SK-N-SH (cell line): ENCODE measurements around the gene CELF5. TPM values are rescaled to one million over a fixed set of nuclear protein-coding genes. Genes with fewer than 3 reads are reported as not detected.
"Not testable (repeated sequence)": the region's sequence is repeated elsewhere in the genome, so short reads cannot be mapped to it uniquely, and the experiment has no call there.

ENCODE experiments used
- CTCF ChIA-PET: fragments of 300-600, 350-600 bp; formaldehyde crosslinking; extraction: SDS; loops from one replicate; lab custom pipeline; 2021; lab: Yijun Ruan, JAX
- POLR2A ChIA-PET: fragments of 350-600 bp; sonication (Branson Sonifier 250); formaldehyde crosslinking; extraction: SDS; loops from one replicate; lab custom pipeline; 2020; ENCODE audit warnings: antibody characterized with exemption, inconsistent platforms; lab: Yijun Ruan, JAX
- DNase-seq: peaks from one replicate; pipeline ENCODE4 v3.0.0; 2012
- H2AFZ ChIP-seq: fragments of 200-600 bp; sonication (generic); 2 replicates; pipeline ENCODE4 v1.8.1; 2016; ENCODE audit warnings: antibody characterized with exemption, mild to moderate bottlenecking, low read depth
- H3F3A ChIP-seq: fragments of 200-600 bp; sonication (generic); replicated peaks from 2 replicates; pipeline ENCODE3; 2016; ENCODE audit warnings: antibody characterized with exemption, mild to moderate bottlenecking; ENCODE audit not compliant: insufficient read depth
- H3K27ac ChIP-seq, 2 experiments: fragments of 200-500 bp in 1 of 2; fragments of 200-600 bp in 1 of 2; sonication (Bioruptor generic) in 1 of 2; sonication (generic), shearing (Covaris generic) in 1 of 2; 2 replicates each; pipeline versions ENCODE4 v1.5.1 to v1.6.1; 2014 to 2016; ENCODE audit warnings: low read depth in 2 of 2, inconsistent platforms in 1 of 2, low read length in 1 of 2, mild to moderate bottlenecking in 1 of 2, mixed read lengths in 1 of 2
- H3K27me3 ChIP-seq: fragments of 200-600 bp; sonication (generic), shearing (Covaris generic); 2 replicates; pipeline ENCODE4 v1.6.1; 2016; ENCODE audit warnings: mixed run types; ENCODE audit not compliant: insufficient read depth
- H3K36me3 ChIP-seq, 2 experiments: fragments of 200-500 bp in 1 of 2; fragments of 200-600 bp in 1 of 2; sonication (Bioruptor generic) in 1 of 2; sonication (generic) in 1 of 2; replicated peaks in 1 of 2; 2 replicates each; pipeline versions ENCODE3 to v1.5.1; 2014 to 2016; ENCODE audit warnings: low read length in 1 of 2, mild to moderate bottlenecking in 1 of 2; ENCODE audit not compliant: insufficient read depth in 2 of 2, control insufficient read depth in 1 of 2
- H3K4me1 ChIP-seq, 2 experiments: fragments of 200-500 bp in 1 of 2; fragments of 200-600 bp in 1 of 2; sonication (Bioruptor generic) in 1 of 2; sonication (generic), shearing (Covaris generic) in 1 of 2; 2 replicates each; pipeline versions ENCODE4 v1.5.1 to v1.6.1; 2014 to 2016; ENCODE audit warnings: low read depth in 1 of 2, low read length in 1 of 2, mixed run types in 1 of 2; ENCODE audit not compliant: insufficient read depth in 2 of 2, control insufficient read depth in 1 of 2
- H3K4me2 ChIP-seq: fragments of 200-600 bp; sonication (generic), shearing (Covaris generic); 2 replicates; pipeline ENCODE4 v1.6.1; 2017; ENCODE audit warnings: mixed run types
- H3K4me3 ChIP-seq, 2 experiments: fragments of 200-500 bp in 1 of 2; fragments of 200-600 bp in 1 of 2; sonication (Bioruptor generic) in 1 of 2; sonication (generic), shearing (Covaris generic) in 1 of 2; 2 replicates each; pipeline versions ENCODE4 v1.5.1 to v1.8.1; 2014 to 2016; ENCODE audit warnings: low read depth in 2 of 2, inconsistent platforms in 1 of 2, low read length in 1 of 2, mild to moderate bottlenecking in 1 of 2, mixed read lengths in 1 of 2, moderate library complexity in 1 of 2
- H3K79me2 ChIP-seq: fragments of 200-600 bp; sonication (generic); 2 replicates; pipeline ENCODE4 v1.8.1; 2017; ENCODE audit warnings: mild to moderate bottlenecking; ENCODE audit not compliant: insufficient read depth
- H3K9ac ChIP-seq: fragments of 200-600 bp; sonication (generic); 2 replicates; pipeline ENCODE4 v1.6.1; 2017; ENCODE audit warnings: mixed run types
- H3K9me2 ChIP-seq: fragments of 200-600 bp; sonication (generic); 2 replicates; pipeline ENCODE4 v1.6.1; 2017; ENCODE audit warnings: mixed run types
- H3K9me3 ChIP-seq: fragments of 200-600 bp; sonication (generic); 2 replicates; pipeline ENCODE4 v1.6.1; 2017; ENCODE audit warnings: mixed run types, mild to moderate bottlenecking, moderate library complexity
- H4K20me1 ChIP-seq: fragments of 200-600 bp; sonication (generic); 2 replicates; pipeline ENCODE4 v1.6.1; 2017; ENCODE audit warnings: mild to moderate bottlenecking, mixed run types; ENCODE audit not compliant: insufficient read depth
- ELF1 ChIP-seq: IDR thresholded peaks from 2 replicates; pipeline ENCODE4 v1.4.0; 2012
- EZH2phosphoT487 ChIP-seq: fragments of 200-600 bp; sonication (generic); IDR thresholded peaks from 2 replicates; pipeline ENCODE4 v1.6.1; 2017; ENCODE audit warnings: low read depth, mixed run types, mild to moderate bottlenecking, antibody characterized with exemption, moderate library complexity, borderline replicate concordance
- FOXM1 ChIP-seq: IDR thresholded peaks from 2 replicates; pipeline ENCODE4 v1.4.0; 2012; ENCODE audit warnings: low read depth, mild to moderate bottlenecking
- NRF1 ChIP-seq: IDR thresholded peaks from 2 replicates; pipeline ENCODE4 v1.6.1; 2012; ENCODE audit warnings: low read depth, mild to moderate bottlenecking, low read length
- POLR2AphosphoS5 ChIP-seq: IDR thresholded peaks from 2 replicates; pipeline ENCODE4 v1.6.1; 2012; ENCODE audit warnings: low read depth, low read length
- SIN3A ChIP-seq: IDR thresholded peaks from 2 replicates; pipeline ENCODE4 v1.6.1; 2012; ENCODE audit warnings: low read depth, mild to moderate bottlenecking, low read length, moderate library complexity, borderline replicate concordance
- SMC3 ChIP-seq: IDR thresholded peaks from 2 replicates; pipeline ENCODE4 v1.6.1; 2012; ENCODE audit warnings: low read depth, low read length, improper control_type of control experiment
- TCF12 ChIP-seq: IDR thresholded peaks from 2 replicates; pipeline ENCODE4 v1.4.0; 2012
- WGBS: methylation state at CpG from one replicate; pipeline ENCODE4 v1.1.6; 2017; ENCODE audit warnings: low lambda C conversion rate; 5-methylcytosine and 5-hydroxymethylcytosine counted together
- polyA plus RNA-seq, 3 experiments: library from polyadenylated mRNA; depleted of rRNA; stranded (reverse); fragments of >200 nt; gene quantifications; 2 replicates each; pipeline ENCODE4 v1.2.3, GENCODE V29; 2012
- TF ChIP-seq, protein P1 (sequence below): fragments of 150-350 bp; IDR thresholded peaks from 2 replicates; pipeline ENCODE4 v1.6.1; 2017; ENCODE audit warnings: antibody characterized with exemption, low read length, low read depth, borderline replicate concordance
- TF ChIP-seq, protein P2 (sequence below): fragments of 200-600 bp; sonication (generic); IDR thresholded peaks from 2 replicates; pipeline ENCODE4 v1.6.1; 2017; ENCODE audit warnings: antibody characterized with exemption, mild to moderate bottlenecking, moderate library complexity
- TF ChIP-seq, protein P3 (sequence below): IDR thresholded peaks from 2 replicates; pipeline ENCODE4 v1.4.0; 2012; ENCODE audit warnings: low read depth, borderline replicate concordance
- TF ChIP-seq, protein P4 (sequence below): IDR thresholded peaks from 2 replicates; pipeline ENCODE4 v1.4.0; 2012; ENCODE audit warnings: low read depth, borderline replicate concordance
- TF ChIP-seq, protein P5 (sequence below): IDR thresholded peaks from 2 replicates; pipeline ENCODE4 v1.4.0; 2012; ENCODE audit warnings: low read depth

CELF5 gene
- polyA plus RNA-seq, 1 of the 3 experiments (the other 2 are of a cell fraction): 0.33 TPM

DNA sequence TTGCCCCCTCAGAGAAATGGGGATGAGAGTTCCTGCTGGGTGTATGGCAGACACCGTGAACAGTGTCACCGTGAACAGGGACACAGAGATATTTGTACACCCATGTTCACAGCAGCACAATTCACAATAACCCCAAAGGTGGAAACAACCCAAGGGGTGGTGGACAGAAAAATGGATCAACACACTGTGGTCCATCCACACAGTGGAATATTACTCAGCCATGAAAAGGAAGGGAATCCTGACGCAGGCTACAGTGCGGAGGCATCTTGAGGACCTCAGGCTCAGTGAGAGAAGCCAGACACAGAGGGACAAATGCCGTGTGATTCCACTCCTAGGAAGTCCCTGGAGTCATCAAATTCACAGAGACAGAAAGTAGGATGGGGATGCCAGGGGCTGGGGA is 7.6 kb upstream of the CELF5 start:
- Histone ChIP-seq H3K9ac (no peak overlapping the region), H3K27ac (no peak overlapping the region), H2AFZ (no peak overlapping the region), H4K20me1 (no peaks in the 10 kb centered on the region), H3K4me3 (no peak overlapping the region), H3K9me2 (no peaks in the 10 kb centered on the region), H3K4me2 (no peak overlapping the region), H3K36me3 (no peaks in the 10 kb centered on the region), H3K4me1 (no peaks in the 10 kb centered on the region), H3K27me3 (no peaks in the 10 kb centered on the region), H3F3A (no peaks in the 10 kb centered on the region), H3K9me3 (no peaks in the 10 kb centered on the region), H3K79me2 (no peaks in the 10 kb centered on the region)
- CTCF ChIA-PET: no interaction called here
- TF ChIP-seq, protein P1, sequence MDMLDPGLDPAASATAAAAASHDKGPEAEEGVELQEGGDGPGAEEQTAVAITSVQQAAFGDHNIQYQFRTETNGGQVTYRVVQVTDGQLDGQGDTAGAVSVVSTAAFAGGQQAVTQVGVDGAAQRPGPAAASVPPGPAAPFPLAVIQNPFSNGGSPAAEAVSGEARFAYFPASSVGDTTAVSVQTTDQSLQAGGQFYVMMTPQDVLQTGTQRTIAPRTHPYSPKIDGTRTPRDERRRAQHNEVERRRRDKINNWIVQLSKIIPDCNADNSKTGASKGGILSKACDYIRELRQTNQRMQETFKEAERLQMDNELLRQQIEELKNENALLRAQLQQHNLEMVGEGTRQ: no peak
- no peak for TF ChIP-seq SIN3A
- no peak for TF ChIP-seq NRF1
- TF ChIP-seq POLR2AphosphoS5: no peak
- TF ChIP-seq, protein P2, sequence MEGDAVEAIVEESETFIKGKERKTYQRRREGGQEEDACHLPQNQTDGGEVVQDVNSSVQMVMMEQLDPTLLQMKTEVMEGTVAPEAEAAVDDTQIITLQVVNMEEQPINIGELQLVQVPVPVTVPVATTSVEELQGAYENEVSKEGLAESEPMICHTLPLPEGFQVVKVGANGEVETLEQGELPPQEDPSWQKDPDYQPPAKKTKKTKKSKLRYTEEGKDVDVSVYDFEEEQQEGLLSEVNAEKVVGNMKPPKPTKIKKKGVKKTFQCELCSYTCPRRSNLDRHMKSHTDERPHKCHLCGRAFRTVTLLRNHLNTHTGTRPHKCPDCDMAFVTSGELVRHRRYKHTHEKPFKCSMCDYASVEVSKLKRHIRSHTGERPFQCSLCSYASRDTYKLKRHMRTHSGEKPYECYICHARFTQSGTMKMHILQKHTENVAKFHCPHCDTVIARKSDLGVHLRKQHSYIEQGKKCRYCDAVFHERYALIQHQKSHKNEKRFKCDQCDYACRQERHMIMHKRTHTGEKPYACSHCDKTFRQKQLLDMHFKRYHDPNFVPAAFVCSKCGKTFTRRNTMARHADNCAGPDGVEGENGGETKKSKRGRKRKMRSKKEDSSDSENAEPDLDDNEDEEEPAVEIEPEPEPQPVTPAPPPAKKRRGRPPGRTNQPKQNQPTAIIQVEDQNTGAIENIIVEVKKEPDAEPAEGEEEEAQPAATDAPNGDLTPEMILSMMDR: no peak
- no peak for TF ChIP-seq ELF1
- TF ChIP-seq, protein P3, sequence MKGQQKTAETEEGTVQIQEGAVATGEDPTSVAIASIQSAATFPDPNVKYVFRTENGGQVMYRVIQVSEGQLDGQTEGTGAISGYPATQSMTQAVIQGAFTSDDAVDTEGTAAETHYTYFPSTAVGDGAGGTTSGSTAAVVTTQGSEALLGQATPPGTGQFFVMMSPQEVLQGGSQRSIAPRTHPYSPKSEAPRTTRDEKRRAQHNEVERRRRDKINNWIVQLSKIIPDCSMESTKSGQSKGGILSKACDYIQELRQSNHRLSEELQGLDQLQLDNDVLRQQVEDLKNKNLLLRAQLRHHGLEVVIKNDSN: no peak
- no peak for TF ChIP-seq FOXM1
- TF ChIP-seq, protein P4, sequence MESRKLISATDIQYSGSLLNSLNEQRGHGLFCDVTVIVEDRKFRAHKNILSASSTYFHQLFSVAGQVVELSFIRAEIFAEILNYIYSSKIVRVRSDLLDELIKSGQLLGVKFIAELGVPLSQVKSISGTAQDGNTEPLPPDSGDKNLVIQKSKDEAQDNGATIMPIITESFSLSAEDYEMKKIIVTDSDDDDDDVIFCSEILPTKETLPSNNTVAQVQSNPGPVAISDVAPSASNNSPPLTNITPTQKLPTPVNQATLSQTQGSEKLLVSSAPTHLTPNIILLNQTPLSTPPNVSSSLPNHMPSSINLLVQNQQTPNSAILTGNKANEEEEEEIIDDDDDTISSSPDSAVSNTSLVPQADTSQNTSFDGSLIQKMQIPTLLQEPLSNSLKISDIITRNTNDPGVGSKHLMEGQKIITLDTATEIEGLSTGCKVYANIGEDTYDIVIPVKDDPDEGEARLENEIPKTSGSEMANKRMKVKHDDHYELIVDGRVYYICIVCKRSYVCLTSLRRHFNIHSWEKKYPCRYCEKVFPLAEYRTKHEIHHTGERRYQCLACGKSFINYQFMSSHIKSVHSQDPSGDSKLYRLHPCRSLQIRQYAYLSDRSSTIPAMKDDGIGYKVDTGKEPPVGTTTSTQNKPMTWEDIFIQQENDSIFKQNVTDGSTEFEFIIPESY: no peak
- no peak for TF ChIP-seq TCF12
- TF ChIP-seq SMC3: no peak
- 87% methylated on average over 5 of the region's 5 CpGs for WGBS
- no peak for DNase-seq
- POLR2A ChIA-PET: no interaction called here

DNA sequence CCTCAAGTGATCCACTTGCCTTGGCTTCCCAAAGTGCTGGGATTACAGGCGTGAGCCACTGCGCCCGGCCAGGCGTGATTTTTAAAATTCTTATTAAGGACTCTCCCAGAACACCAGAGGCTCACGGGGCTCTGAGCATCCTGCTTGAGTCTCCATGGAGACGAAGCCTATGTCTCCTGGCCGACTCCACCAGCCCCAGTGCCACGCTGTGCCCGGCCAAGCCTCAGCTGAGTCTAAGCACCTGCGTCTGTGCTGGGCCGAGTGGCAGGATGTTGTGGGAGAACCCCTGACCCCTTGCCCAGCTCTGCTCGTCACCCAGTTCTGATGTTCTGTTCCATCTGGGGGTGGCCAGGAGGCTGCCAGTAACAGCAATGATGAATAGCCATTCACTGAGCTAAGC is 3.9 kb upstream of the CELF5 start:
- Histone ChIP-seq H3K27ac (no peak overlapping the region), H3K9me2 (no peaks in the 10 kb centered on the region), H3K36me3 (no peaks in the 10 kb centered on the region), H4K20me1 (no peaks in the 10 kb centered on the region), H2AFZ (no peak overlapping the region), H3K9ac (no peak overlapping the region), H3K4me2 (no peak overlapping the region), H3K79me2 (no peaks in the 10 kb centered on the region), H3F3A (no peaks in the 10 kb centered on the region), H3K27me3 (no peaks in the 10 kb centered on the region), H3K4me1 (no peaks in the 10 kb centered on the region; a peak in 1 of 4 replicates), H3K4me3 (no peak overlapping the region), H3K9me3 (no peaks in the 10 kb centered on the region)
- 76% methylated on average over 7 of the region's 12 CpGs for WGBS
- no peak for DNase-seq
- TF ChIP-seq, protein P5, sequence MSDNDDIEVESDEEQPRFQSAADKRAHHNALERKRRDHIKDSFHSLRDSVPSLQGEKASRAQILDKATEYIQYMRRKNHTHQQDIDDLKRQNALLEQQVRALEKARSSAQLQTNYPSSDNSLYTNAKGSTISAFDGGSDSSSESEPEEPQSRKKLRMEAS: no peak
- TF ChIP-seq EZH2phosphoT487 (no peak), TCF12 (no peak)
- ChIA-PET CTCF (interaction anchor here (0.7 to 1.9 kb wide), 2 partner anchors 55 to 264 kb away, joined by 3 to 7 read pairs; no protein-coding TSS in a partner anchor), POLR2A (no interaction called here)

DNA sequence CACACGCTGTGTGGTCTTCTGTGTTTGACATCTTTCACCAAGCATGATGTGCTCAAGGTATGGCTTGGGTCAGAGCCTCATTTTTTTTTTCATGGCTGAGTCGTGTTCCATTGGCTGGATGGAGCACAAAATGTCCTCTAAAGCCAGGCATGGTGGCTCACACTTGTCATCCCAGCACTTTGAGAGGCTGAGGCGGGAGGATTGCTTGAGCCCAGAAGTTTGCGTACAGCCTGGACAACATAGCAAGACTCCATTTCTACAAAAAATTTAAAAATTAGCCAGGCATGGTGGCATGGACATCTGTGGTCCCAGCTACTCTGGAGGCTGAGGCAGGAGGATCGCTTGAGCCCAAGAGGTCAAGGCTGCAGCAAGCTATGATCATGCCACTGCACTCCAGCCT is 2.9 kb upstream of the CELF5 start:
- POLR2A ChIA-PET, H3K36me3 ChIP-seq, H2AFZ ChIP-seq, H3K79me2 ChIP-seq, DNase-seq, H3K27me3 ChIP-seq, H3K9me2 ChIP-seq, H3K27ac ChIP-seq, H3K9me3 ChIP-seq, H4K20me1 ChIP-seq, H3K4me2 ChIP-seq, H3K4me3 ChIP-seq, H3K4me1 ChIP-seq, H3F3A ChIP-seq, H3K9ac ChIP-seq: not testable (repeated sequence)
- 86% methylated on average over 5 of the region's 5 CpGs for WGBS
- CTCF ChIA-PET: interaction anchor here (1.0 to 3.5 kb wide), 3 partner anchors 11 to 54 kb away, joined by 3 to 17 read pairs (median 7); no protein-coding TSS in a partner anchor
